ENCODE data around the gene RSAD2. TPM values are rescaled to one million over a fixed set of nuclear protein-coding genes. Genes with fewer than 3 reads are reported as not detected.

RSAD2 gene
- total RNA-seq, 1 donor from 2014 or later: 25.7 TPM

- ATAC-seq: no peak
- intact Hi-C loops (cut with DNase I): no loop called here
Observed at GRCh38 chr2:6845903-6846302, 31.7 kb upstream of the RSAD2 start.

GRCh38 chr2:6846540-6846939, 31.0 kb upstream of the RSAD2 start:
- no peak for DNase-seq
- no peak overlapping the region for H3K27ac ChIP-seq
- H3K4me1 ChIP-seq: no peaks in the 10 kb centered on the region
- ATAC-seq: no peak
- H3K36me3 ChIP-seq: peaks cover 30% of the 10 kb centered on the region
- no peak overlapping the region for H3K4me3 ChIP-seq
- no peak for TF ChIP-seq CTCF (IDR thresholded peaks at IDR 0.05)
- peaks cover 73% of the 10 kb centered on the region for H3K9me3 ChIP-seq
- no peaks in the 10 kb centered on the region for H3K27me3 ChIP-seq
- intact Hi-C loops (cut with DNase I): no loop called here

More at GRCh38 chr2:6845903-6846302, 31.7 kb upstream of the RSAD2 start:
- Histone ChIP-seq H3K9me3 (peaks cover 73% of the 10 kb centered on the region), H3K27ac (no peak overlapping the region), H3K27me3 (no peaks in the 10 kb centered on the region), H3K4me3 (no peak overlapping the region), H3K36me3 (peaks cover 24% of the 10 kb centered on the region), H3K4me1 (no peaks in the 10 kb centered on the region)
- DNase-seq: no peak
- TF ChIP-seq CTCF (IDR thresholded peaks at IDR 0.05): no peak

- Histone ChIP-seq H3K4me1 (no peaks in the 10 kb centered on the region), H3K27me3 (no peaks in the 10 kb centered on the region), H3K9me3 (peaks cover 68% of the 10 kb centered on the region), H3K4me3 (no peak overlapping the region), H3K27ac (no peak overlapping the region), H3K36me3 (peaks cover 30% of the 10 kb centered on the region)
- intact Hi-C loops (cut with DNase I): no loop called here
- DNase-seq (no peak), ATAC-seq (no peak)
- TF ChIP-seq CTCF (IDR thresholded peaks at IDR 0.05): no peak
Observed at GRCh38 chr2:6846967-6847681, 30.5 kb upstream of the RSAD2 start.

- Histone ChIP-seq H3K36me3 (peaks cover 30% of the 10 kb centered on the region), H3K9me3 (peaks cover 17% of the 10 kb centered on the region), H3K27me3 (no peaks in the 10 kb centered on the region), H3K27ac (no peak overlapping the region), H3K4me3 (no peak overlapping the region), H3K4me1 (no peaks in the 10 kb centered on the region)
- no peak for TF ChIP-seq CTCF (IDR thresholded peaks at IDR 0.05)
- intact Hi-C loops (cut with DNase I): no loop called here
- ATAC-seq (no peak), DNase-seq (no peak)
Observed at GRCh38 chr2:6852195-6852594, 25.4 kb upstream of the RSAD2 start.

GRCh38 chr2:6854416-6854815, 23.2 kb upstream of the RSAD2 start:
- Histone ChIP-seq H3K27ac (no peak overlapping the region), H3K9me3 (peaks cover 12% of the 10 kb centered on the region), H3K36me3 (peaks cover 21% of the 10 kb centered on the region), H3K4me1 (no peaks in the 10 kb centered on the region), H3K4me3 (no peak overlapping the region), H3K27me3 (no peaks in the 10 kb centered on the region)
- intact Hi-C loops (cut with DNase I): no loop called here
- ATAC-seq (no peak), DNase-seq (no peak)
- TF ChIP-seq CTCF (IDR thresholded peaks at IDR 0.05): no peak

Data from upper lobe of right lung (tissue), 1 donor.